Left lung (tissue), 10 donors: ENCODE measurements around the gene RASSF5. TPM values are rescaled to one million over a fixed set of nuclear protein-coding genes. Genes with fewer than 3 reads are reported as not detected.

ENCODE experiments used
- ATAC-seq: fragments of 200-7000 bp; cut with Tn5 transposase; one replicate; pipeline ENCODE4 v1.9.1; 2020; ENCODE audit warnings: moderate library complexity
- DNase-seq, 4 donors: peaks; one replicate each; pipeline ENCODE4 v3.0.0-alpha.2; 2013 to 2020
- H3K27ac ChIP-seq, 2 donors: fragments of 200-600 bp; sonication (generic) in 1 of 2; one replicate each; pipeline versions ENCODE4 v1.5.0 to v1.8.0; 2020 to 2021
- H3K27me3 ChIP-seq, 2 donors: fragments of 200-600 bp; sonication (generic) in 1 of 2; one replicate each; pipeline versions ENCODE4 v1.5.0 to v1.8.0; 2020 to 2021
- H3K36me3 ChIP-seq, 2 donors: fragments of 200-600 bp; sonication (generic) in 1 of 2; one replicate each; pipeline versions ENCODE4 v1.5.0 to v1.8.0; 2020 to 2021
- H3K4me1 ChIP-seq, 2 donors: fragments of 200-600 bp; one replicate each; pipeline ENCODE4 v1.8.0; 2021
- H3K4me3 ChIP-seq, 2 donors: fragments of 200-600 bp; sonication (generic) in 1 of 2; one replicate each; pipeline versions ENCODE4 v1.5.0 to v1.8.0; 2020 to 2021; ENCODE audit warnings: mild to moderate bottlenecking in 1 of 2
- H3K9me3 ChIP-seq, 2 donors: fragments of 200-600 bp; sonication (generic) in 1 of 2; one replicate each; pipeline versions ENCODE4 v1.5.0 to v1.8.0; 2020 to 2021
- intact Hi-C, 2 donors: fragments of 100-400 bp; cut with DNase I; formaldehyde crosslinking; loops; one replicate each; pipeline versions ENCODE4 v1.11.2 to v1.14.2; 2022
- polyA plus RNA-seq, 6 donors: library from polyadenylated mRNA; unstranded; fragments of 120-200 nt; gene quantifications; one replicate each; pipeline ENCODE4 v1.2.1, GENCODE V29; 2013; ENCODE audit not compliant: insufficient read length in 6 of 6
- total RNA-seq, 2 donors: library from RNA; stranded (reverse); fragmentation: NEBNext Ultra II Directional; extraction: Animal tissue kit (Norgen Biotek cat#: 25700); gene quantifications; one replicate each; pipeline ENCODE4 v1.2.1, GENCODE V29; 2021
- TF ChIP-seq, protein P1 (sequence below), 2 donors: fragments of 200-600 bp; sonication (generic) in 1 of 2; IDR thresholded peaks; one replicate each; pipeline versions ENCODE4 v1.5.0 to v1.8.0; 2021; ENCODE audit warnings: antibody characterized with exemption in 2 of 2
- donor health status: DM: no; HTN: yes; CAD: no.
- donor health status: DM: no; HTN: no; CAD: no.

The RASSF5 gene
- total and polyA plus RNA-seq, 8 donors = 5.8 to 40.9 (median 11.6) TPM

DNA sequence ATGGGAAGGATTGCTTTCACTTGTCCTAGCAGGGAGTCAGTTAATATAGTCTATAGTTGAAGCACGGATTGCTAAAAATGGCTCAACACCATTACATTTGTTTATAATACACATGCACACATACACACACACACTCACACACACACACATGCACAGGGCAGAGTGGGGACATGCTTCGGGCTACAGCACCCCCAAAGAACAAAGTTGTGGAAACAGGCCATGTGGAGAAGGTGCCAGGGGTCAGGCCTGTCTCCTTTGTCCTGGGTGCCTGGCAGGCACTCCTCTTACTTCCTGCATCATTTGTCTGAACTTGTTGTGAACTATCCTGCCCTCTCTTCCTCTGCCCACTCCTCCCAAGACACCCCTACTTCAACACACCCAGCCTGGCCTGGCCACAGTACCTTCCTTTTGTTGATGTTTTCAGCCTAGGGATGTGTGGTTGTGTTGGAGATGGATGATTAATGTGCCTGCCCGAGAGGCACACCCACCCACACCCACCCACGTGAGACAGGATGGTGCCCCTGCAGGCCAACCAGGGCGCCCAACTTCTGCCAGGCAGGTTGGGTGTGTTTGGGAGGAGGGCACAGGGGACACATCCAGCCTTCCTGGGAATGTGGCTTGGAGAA, 17.5 kb downstream of the RASSF5 start:
- ATAC-seq (no peak), DNase-seq (peak in 1 of 4 donors; percentile 22)
- no peaks in the 10 kb centered on the region for H3K36me3 ChIP-seq
- no peak overlapping the region for H3K4me3 ChIP-seq
- no peaks in the 10 kb centered on the region for H3K4me1 ChIP-seq
- intact Hi-C loops = no loop called here
- TF ChIP-seq, protein P1, sequence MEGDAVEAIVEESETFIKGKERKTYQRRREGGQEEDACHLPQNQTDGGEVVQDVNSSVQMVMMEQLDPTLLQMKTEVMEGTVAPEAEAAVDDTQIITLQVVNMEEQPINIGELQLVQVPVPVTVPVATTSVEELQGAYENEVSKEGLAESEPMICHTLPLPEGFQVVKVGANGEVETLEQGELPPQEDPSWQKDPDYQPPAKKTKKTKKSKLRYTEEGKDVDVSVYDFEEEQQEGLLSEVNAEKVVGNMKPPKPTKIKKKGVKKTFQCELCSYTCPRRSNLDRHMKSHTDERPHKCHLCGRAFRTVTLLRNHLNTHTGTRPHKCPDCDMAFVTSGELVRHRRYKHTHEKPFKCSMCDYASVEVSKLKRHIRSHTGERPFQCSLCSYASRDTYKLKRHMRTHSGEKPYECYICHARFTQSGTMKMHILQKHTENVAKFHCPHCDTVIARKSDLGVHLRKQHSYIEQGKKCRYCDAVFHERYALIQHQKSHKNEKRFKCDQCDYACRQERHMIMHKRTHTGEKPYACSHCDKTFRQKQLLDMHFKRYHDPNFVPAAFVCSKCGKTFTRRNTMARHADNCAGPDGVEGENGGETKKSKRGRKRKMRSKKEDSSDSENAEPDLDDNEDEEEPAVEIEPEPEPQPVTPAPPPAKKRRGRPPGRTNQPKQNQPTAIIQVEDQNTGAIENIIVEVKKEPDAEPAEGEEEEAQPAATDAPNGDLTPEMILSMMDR (IDR thresholded peaks at IDR 0.05) = no peak
- H3K9me3 ChIP-seq = no peaks in the 10 kb centered on the region
- H3K27ac ChIP-seq = no peak overlapping the region
- H3K27me3 ChIP-seq = no peaks in the 10 kb centered on the region

DNA sequence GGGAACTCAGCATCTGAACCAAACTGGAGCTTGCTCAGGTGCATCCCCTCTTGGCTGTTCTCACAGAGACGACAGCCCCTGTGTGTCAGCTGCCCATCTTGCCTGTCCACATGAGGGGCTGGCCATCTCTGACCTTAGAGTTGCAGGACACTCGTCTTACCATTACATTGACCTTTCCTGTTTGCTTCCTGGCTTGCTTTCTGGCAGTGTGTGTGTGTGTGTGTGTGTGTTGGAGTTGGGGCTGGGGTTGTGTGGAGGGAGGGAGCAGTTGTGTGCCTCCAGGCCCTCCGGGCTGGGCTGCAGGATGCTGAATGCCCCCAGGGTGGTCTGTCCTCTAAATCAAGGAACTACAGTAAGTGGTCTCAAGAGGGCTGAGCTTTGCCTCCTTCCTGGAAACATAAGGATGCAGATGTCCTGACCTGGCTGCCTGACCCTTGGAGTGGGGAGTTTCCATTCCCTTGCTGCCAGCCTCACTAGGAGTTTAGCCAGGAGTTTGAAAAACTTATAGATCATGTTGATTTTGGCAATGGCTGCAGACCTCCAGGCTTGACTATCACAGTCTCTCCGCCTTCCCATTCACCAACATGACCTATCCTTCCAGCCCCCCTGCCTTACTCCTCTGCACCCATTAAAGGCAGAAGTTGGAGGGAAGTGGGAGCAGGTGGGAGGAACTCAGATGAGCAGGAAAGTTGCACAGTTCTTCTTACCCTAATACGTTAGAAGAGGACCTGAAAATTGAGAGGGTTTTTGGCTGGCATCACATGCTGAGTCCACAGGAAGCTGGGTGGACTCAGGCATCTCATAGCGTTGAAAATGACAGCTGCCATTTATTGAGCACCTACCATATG, 19.0 kb downstream of the RASSF5 start:
- TF ChIP-seq, protein P1 (IDR thresholded peaks at IDR 0.05) = no peak
- ATAC-seq (no peak), DNase-seq (no peak)
- H3K4me3 ChIP-seq = no peak overlapping the region
- no peaks in the 10 kb centered on the region for H3K9me3 ChIP-seq
- H3K27ac ChIP-seq = no peak overlapping the region
- no peaks in the 10 kb centered on the region for H3K27me3 ChIP-seq
- intact Hi-C loops = no loop called here
- no peaks in the 10 kb centered on the region for H3K36me3 ChIP-seq
- H3K4me1 ChIP-seq = no peaks in the 10 kb centered on the region

DNA sequence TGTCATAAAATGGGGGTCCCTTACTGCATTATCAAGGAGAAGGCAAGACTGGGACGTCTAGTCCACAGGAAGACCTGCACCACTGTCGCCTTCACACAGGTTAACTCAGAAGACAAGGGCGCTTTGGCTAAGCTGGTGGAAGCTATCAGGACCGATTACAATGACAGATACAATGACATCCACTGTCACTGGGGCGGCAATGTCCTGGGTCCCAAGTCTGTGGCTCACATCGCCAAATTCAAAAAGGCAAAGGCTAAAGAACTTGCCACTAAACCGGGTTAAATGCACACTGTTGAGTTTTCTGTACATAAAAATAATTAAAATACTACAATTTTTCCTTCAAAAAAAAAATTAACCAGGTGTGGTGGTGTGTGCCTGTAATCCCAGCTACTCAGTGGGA, 22.1 kb downstream of the RASSF5 start:
- intact Hi-C loops = no loop called here
- H3K36me3 ChIP-seq = no peaks in the 10 kb centered on the region
- no peak for ATAC-seq
- no peaks in the 10 kb centered on the region for H3K4me1 ChIP-seq
- H3K27me3 ChIP-seq = no peaks in the 10 kb centered on the region
- no peak overlapping the region for H3K27ac ChIP-seq
- no peak overlapping the region for H3K4me3 ChIP-seq
- H3K9me3 ChIP-seq = no peaks in the 10 kb centered on the region
- TF ChIP-seq, protein P1 (IDR thresholded peaks at IDR 0.05) = no peak
- no peak for DNase-seq

DNA sequence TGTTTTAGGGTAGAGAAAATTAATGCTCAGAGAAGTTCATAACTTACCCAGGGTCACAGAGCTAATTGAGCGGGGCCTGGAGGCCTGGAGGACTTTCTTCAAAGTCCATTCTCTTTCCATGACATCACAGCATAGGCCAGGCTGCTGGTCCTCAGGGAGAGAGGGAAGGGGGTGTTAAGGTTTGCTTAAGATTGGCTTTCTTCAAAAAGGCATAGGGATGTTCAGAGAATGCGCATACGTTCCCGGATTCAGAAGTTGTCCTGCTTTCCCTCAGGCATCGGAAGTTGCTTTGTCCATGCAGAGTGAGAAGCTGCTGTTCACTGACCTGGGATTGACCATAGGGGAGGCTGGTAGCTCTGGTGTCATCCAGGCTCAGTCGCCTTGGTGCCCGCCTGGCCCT, 25.0 kb downstream of the RASSF5 start:
- Histone ChIP-seq H3K4me3 (no peak overlapping the region), H3K4me1 (no peaks in the 10 kb centered on the region), H3K27ac (no peak overlapping the region), H3K27me3 (no peaks in the 10 kb centered on the region), H3K36me3 (no peaks in the 10 kb centered on the region), H3K9me3 (no peaks in the 10 kb centered on the region)
- no peak for ATAC-seq
- intact Hi-C loops = no loop called here
- TF ChIP-seq, protein P1 (IDR thresholded peaks at IDR 0.05) = no peak
- no peak for DNase-seq

DNA sequence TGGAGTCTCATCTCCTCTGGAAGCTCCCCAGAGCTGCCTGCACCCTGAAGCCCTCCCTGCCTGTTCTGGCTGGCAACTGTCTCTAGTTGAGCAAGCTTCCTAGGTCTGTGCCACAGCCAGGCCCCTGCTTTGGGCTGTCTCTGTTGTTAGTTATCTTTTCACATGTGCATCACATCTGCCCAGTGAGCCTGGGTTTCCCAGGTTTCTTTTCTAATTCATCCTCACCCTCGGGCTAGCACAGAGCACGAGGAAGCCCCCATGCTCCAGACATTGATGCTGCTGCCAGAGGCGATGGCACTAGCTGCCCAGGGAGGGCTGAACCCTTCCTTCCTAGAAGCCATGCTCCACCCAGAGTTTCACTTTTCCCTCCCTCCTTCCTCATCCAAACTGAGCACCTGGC, 27.2 kb downstream of the RASSF5 start:
- no peaks in the 10 kb centered on the region for H3K36me3 ChIP-seq
- no peak overlapping the region for H3K4me3 ChIP-seq
- H3K27me3 ChIP-seq = no peaks in the 10 kb centered on the region
- peaks cover 0 to 2% of the 10 kb centered on the region in 2 donors for H3K4me1 ChIP-seq
- ATAC-seq = no peak
- no peaks in the 10 kb centered on the region for H3K9me3 ChIP-seq
- H3K27ac ChIP-seq = no peak overlapping the region
- no peak for DNase-seq
- intact Hi-C loops = no loop called here
- TF ChIP-seq, protein P1 (IDR thresholded peaks at IDR 0.05) = no peak
